HepG2 (cell line): ENCODE data around the gene COPA. TPM values are rescaled to one million over a fixed set of nuclear protein-coding genes. Genes with fewer than 3 reads are reported as not detected.

Experiments
- ATF2 ChIP-seq: sonication (generic); formaldehyde crosslinking; IDR thresholded peaks from 2 replicates; pipeline ENCODE4 v1.4.0; 2020; ENCODE audit warnings: missing genetic modification reagents
- BRD4 ChIP-seq: sonication (generic); formaldehyde crosslinking; IDR thresholded peaks from 2 replicates; pipeline ENCODE4 v1.4.0; 2020; ENCODE audit warnings: missing genetic modification reagents
- CBX2 ChIP-seq, 2 experiments: fragments of 200-600 bp in 1 of 2; sonication (generic); formaldehyde crosslinking in 1 of 2; IDR thresholded peaks; 2 replicates each; pipeline versions ENCODE4 v1.7.0 to v1.8.1; 2018 to 2022; ENCODE audit warnings: low read depth in 2 of 2, low read length in 1 of 2, mild to moderate bottlenecking in 1 of 2, missing genetic modification reagents in 1 of 2
- FOXC1 ChIP-seq: sonication (generic); formaldehyde crosslinking; IDR thresholded peaks from 2 replicates; pipeline ENCODE4 v1.8.0; 2022; ENCODE audit warnings: mild to moderate bottlenecking, missing genetic modification reagents, borderline replicate concordance
- HMGA1 ChIP-seq: sonication (generic); formaldehyde crosslinking; conservative IDR thresholded peaks from 2 replicates; pipeline ENCODE4 v1.4.0; 2020; ENCODE audit warnings: missing genetic modification reagents
- ISL2 ChIP-seq: sonication (generic); formaldehyde crosslinking; IDR thresholded peaks from 2 replicates; pipeline ENCODE4 v1.5.0; 2020; ENCODE audit warnings: missing genetic modification reagents
- JUN ChIP-seq: sonication (generic); formaldehyde crosslinking; IDR thresholded peaks from 2 replicates; pipeline ENCODE4 v1.4.0; 2020; ENCODE audit warnings: mild to moderate bottlenecking, missing genetic modification reagents
- KDM4B ChIP-seq: sonication (generic); formaldehyde crosslinking; IDR thresholded peaks from 2 replicates; pipeline ENCODE4 v1.4.0; 2020; ENCODE audit warnings: missing genetic modification reagents
- KLF11 ChIP-seq: IDR thresholded peaks from 2 replicates; pipeline ENCODE4 v1.6.1; 2016; ENCODE audit warnings: missing compliant biosample characterization
- KLF9 ChIP-seq: IDR thresholded peaks from 2 replicates; pipeline ENCODE4 v1.6.1; 2016; ENCODE audit warnings: low read depth
- MXI1 ChIP-seq: IDR thresholded peaks from 3 replicates; pipeline ENCODE4 v1.6.1; 2012; ENCODE audit warnings: low read depth, low read length, inconsistent platforms, borderline replicate concordance
- NCOA1 ChIP-seq: sonication (generic); formaldehyde crosslinking; IDR thresholded peaks from 2 replicates; pipeline ENCODE4 v1.9.0; 2021; ENCODE audit warnings: missing genetic modification reagents
- NCOA5 ChIP-seq: sonication (generic); formaldehyde crosslinking; IDR thresholded peaks from 2 replicates; pipeline ENCODE4 v1.4.0; 2020; ENCODE audit warnings: missing genetic modification reagents
- NR2C2 ChIP-seq: sonication (generic); formaldehyde crosslinking; IDR thresholded peaks from 2 replicates; pipeline ENCODE4 v1.4.0; 2020; ENCODE audit warnings: missing genetic modification reagents, mild to moderate bottlenecking, moderate library complexity, borderline replicate concordance
- NRL ChIP-seq: sonication (generic); formaldehyde crosslinking; IDR thresholded peaks from 2 replicates; pipeline ENCODE4 v1.5.0; 2020; ENCODE audit warnings: missing genetic modification reagents, mild to moderate bottlenecking, moderate library complexity, borderline replicate concordance
- RBFOX2 ChIP-seq: fragments of 200-400 bp; formaldehyde crosslinking; IDR thresholded peaks from 2 replicates; pipeline ENCODE4 v1.6.1; 2017; ENCODE audit warnings: low read depth, mild to moderate bottlenecking, low read length
- RBM39 ChIP-seq: fragments of 200-400 bp; formaldehyde crosslinking; IDR thresholded peaks from one replicate; pipeline ENCODE4 v1.6.1; 2018; ENCODE audit warnings: antibody characterized with exemption, mild to moderate bottlenecking, low read depth, low read length; ENCODE audit not compliant: poor library complexity, severe bottlenecking
- RFX1 ChIP-seq: fragments of 450-650 bp; IDR thresholded peaks from 2 replicates; pipeline ENCODE4 v1.6.1; 2017
- SCMH1 ChIP-seq: sonication (generic); formaldehyde crosslinking; IDR thresholded peaks from 2 replicates; pipeline ENCODE4 v1.9.0; 2021; ENCODE audit warnings: missing genetic modification reagents, mild to moderate bottlenecking, borderline replicate concordance
- TARDBP ChIP-seq: sonication (generic); formaldehyde crosslinking; IDR thresholded peaks from 2 replicates; pipeline ENCODE4 v1.8.0; 2022; ENCODE audit warnings: mild to moderate bottlenecking, missing genetic modification reagents
- TEAD3 ChIP-seq: optimal IDR thresholded peaks from 2 replicates; pipeline ENCODE3; 2016; ENCODE audit warnings: borderline replicate concordance
- ZBTB38 ChIP-seq: sonication (generic); formaldehyde crosslinking; IDR thresholded peaks from 2 replicates; pipeline ENCODE4 v1.5.1; 2020; ENCODE audit warnings: mild to moderate bottlenecking, missing genetic modification reagents
- ZFY ChIP-seq: sonication (generic); formaldehyde crosslinking; IDR thresholded peaks from 2 replicates; pipeline ENCODE4 v1.4.0; 2020; ENCODE audit warnings: missing genetic modification reagents
- ZMYM4 ChIP-seq: sonication (generic); formaldehyde crosslinking; IDR thresholded peaks from 2 replicates; pipeline ENCODE4 v1.8.1; 2023; ENCODE audit warnings: mild to moderate bottlenecking, missing genetic modification reagents
- ZNF446 ChIP-seq: sonication (generic); formaldehyde crosslinking; IDR thresholded peaks from 2 replicates; pipeline ENCODE4 v1.5.0; 2020; ENCODE audit warnings: mild to moderate bottlenecking, missing genetic modification reagents
- ZNF749 ChIP-seq: sonication (generic); formaldehyde crosslinking; IDR thresholded peaks from 2 replicates; pipeline ENCODE4 v1.8.0; 2022; ENCODE audit warnings: mild to moderate bottlenecking, missing genetic modification reagents, moderate library complexity, borderline replicate concordance
- polyA plus RNA-seq, 8 experiments: library from polyadenylated mRNA; depleted of rRNA in 3 of 8; stranded (reverse) in 7 of 8; unstranded in 1 of 8; fragments of >200 nt; fragmentation: Illumina TruSeq in 4 of 8; extraction: Trizol in 4 of 8; gene quantifications; 2 replicates each; pipeline versions ENCODE4 v1.2.1 to v1.2.3, GENCODE V29; 2011 to 2016; ENCODE audit warnings: low read depth in 4 of 8, missing spikeins in 1 of 8, mixed read lengths in 1 of 8; ENCODE audit not compliant: insufficient read depth in 1 of 8
- total RNA-seq, 5 experiments: library from RNA; depleted of rRNA; stranded (reverse); fragments of >200 nt; fragmentation: Illumina TruSeq; extraction: Trizol; gene quantifications; 2 replicates each; pipeline ENCODE4 v1.2.3, GENCODE V29; 2016; ENCODE audit warnings: low read depth in 1 of 5
- TF ChIP-seq, protein P1 (sequence below): sonication (generic); formaldehyde crosslinking; IDR thresholded peaks from 2 replicates; pipeline ENCODE4 v1.4.0; 2020; ENCODE audit warnings: missing genetic modification reagents, borderline replicate concordance
- TF ChIP-seq, protein P2 (sequence below): sonication (generic); formaldehyde crosslinking; IDR thresholded peaks from 2 replicates; pipeline ENCODE4 v1.8.1; 2023; ENCODE audit warnings: mild to moderate bottlenecking, inconsistent platforms, moderate library complexity, missing genetic modification reagents, borderline replicate concordance

Gene COPA
- total and polyA plus RNA-seq, 2 of the 13 experiments (the other 11 are each of a cell fraction or from before 2014, with no cell fraction given): 160 to 197 TPM

GRCh38 chr1:160284782-160285344 lies 58.2 kb downstream of the COPA start, which contains the start of gene PEX19 (continued):
- TF ChIP-seq, protein P1, sequence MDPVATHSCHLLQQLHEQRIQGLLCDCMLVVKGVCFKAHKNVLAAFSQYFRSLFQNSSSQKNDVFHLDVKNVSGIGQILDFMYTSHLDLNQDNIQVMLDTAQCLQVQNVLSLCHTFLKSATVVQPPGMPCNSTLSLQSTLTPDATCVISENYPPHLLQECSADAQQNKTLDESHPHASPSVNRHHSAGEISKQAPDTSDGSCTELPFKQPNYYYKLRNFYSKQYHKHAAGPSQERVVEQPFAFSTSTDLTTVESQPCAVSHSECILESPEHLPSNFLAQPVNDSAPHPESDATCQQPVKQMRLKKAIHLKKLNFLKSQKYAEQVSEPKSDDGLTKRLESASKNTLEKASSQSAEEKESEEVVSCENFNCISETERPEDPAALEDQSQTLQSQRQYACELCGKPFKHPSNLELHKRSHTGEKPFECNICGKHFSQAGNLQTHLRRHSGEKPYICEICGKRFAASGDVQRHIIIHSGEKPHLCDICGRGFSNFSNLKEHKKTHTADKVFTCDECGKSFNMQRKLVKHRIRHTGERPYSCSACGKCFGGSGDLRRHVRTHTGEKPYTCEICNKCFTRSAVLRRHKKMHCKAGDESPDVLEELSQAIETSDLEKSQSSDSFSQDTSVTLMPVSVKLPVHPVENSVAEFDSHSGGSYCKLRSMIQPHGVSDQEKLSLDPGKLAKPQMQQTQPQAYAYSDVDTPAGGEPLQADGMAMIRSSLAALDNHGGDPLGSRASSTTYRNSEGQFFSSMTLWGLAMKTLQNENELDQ (CRISPR knock-in tag): no peak
- no peak for TF ChIP-seq RBM39
- TF ChIP-seq KDM4B (CRISPR knock-in tag): peak; percentile 25; the same call in 1 of the 2 replicates
- TF ChIP-seq SCMH1: no peak
- TF ChIP-seq FOXC1 (CRISPR knock-in tag): no peak; the same call in 1 of the 2 replicates
- TF ChIP-seq, protein P2, sequence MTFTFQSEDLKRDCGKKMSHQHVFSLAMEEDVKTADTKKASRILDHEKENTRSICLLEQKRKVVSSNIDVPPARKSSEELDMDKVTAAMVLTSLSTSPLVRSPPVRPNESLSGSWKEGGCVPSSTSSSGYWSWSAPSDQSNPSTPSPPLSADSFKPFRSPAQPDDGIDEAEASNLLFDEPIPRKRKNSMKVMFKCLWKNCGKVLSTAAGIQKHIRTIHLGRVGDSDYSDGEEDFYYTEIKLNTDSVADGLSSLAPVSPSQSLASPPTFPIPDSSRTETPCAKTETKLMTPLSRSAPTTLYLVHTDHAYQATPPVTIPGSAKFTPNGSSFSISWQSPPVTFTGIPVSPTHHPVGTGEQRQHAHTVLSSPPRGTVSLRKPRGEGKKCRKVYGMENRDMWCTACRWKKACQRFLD (CRISPR knock-in tag): no peak
- 0 out of 2 replicates have a peak, but pooled peaks have one; percentile 61 for TF ChIP-seq BRD4 (CRISPR knock-in tag)
- 0 out of 2 replicates have a peak, but pooled peaks have one; percentile 13 for TF ChIP-seq ISL2 (CRISPR knock-in tag)
- peak; percentile 85; the same call in 2 of the 3 replicates for TF ChIP-seq MXI1
- TF ChIP-seq ZFY (CRISPR knock-in tag): peak; percentile 47; the same call in 1 of the 2 replicates
- no peak for TF ChIP-seq ZNF446 (CRISPR knock-in tag)
- TF ChIP-seq HMGA1: no peak
- no peak; the same call in 1 of the 2 replicates for TF ChIP-seq KLF11 (CRISPR knock-in tag)
- peak; percentile 52; the same call in 1 of the 2 replicates for TF ChIP-seq KLF9
- peak; percentile 53 for TF ChIP-seq RBFOX2
- TF ChIP-seq NR2C2: peak; percentile 47
- no peak for TF ChIP-seq ZNF749
- TF ChIP-seq JUN (CRISPR knock-in tag): no peak
- no peak for TF ChIP-seq NRL
- TF ChIP-seq NCOA5 (CRISPR knock-in tag): no peak
- no peak for TF ChIP-seq ZBTB38 (CRISPR knock-in tag)
- no peak for TF ChIP-seq CBX2 (IDR thresholded peaks at IDR 0.05; ENCODE audit: low read depth, low read length)
- no peak for TF ChIP-seq CBX2 (CRISPR knock-in tag; IDR thresholded peaks at IDR 0.05; ENCODE audit: low read depth)
- TF ChIP-seq ZMYM4 (CRISPR knock-in tag): peak; percentile 88
- peak; percentile 28 for TF ChIP-seq TEAD3
- no peak for TF ChIP-seq NCOA1 (CRISPR knock-in tag)
- peak; percentile 52; the same call in 1 of the 2 replicates for TF ChIP-seq ATF2
- peak; percentile 62; the same call in 1 of the 2 replicates for TF ChIP-seq TARDBP (CRISPR knock-in tag)
- TF ChIP-seq RFX1: no peak
